Hepatocyte (in vitro differentiated cells): Measurements from ENCODE around the gene ODF2.

ENCODE experiments used
- CTCF ChIP-seq: fragments of 200-600 bp; sonication (generic); IDR thresholded peaks from 2 replicates; pipeline ENCODE4 v1.5.1; 2016; ENCODE audit warnings: antibody characterized with exemption, mild to moderate bottlenecking; ENCODE audit not compliant: poor library complexity
- EZH2 ChIP-seq: fragments of 200-600 bp; sonication (generic); IDR thresholded peaks from 2 replicates; pipeline ENCODE4 v1.6.1; 2016; ENCODE audit warnings: antibody characterized with exemption, mild to moderate bottlenecking, borderline replicate concordance

DNA sequence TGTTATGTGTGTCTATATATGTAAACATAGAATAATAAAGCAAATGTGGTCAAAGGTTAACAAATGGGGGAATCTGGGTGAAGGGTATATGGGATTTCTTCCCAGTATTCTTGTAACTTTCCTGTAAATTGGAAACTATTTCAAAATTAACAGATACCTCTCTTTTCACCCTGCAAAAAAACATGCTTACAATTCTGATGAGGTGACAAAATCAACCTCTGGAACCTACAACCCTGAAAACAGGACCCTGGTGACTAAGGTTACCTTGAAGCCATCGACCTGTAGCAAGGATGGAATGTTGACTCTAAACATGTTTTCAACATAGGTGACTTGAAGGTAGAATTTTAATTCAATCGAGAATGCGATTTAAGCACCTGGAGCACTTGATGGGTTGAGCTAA is 90.7 kb downstream of the ODF2 start:
- TF ChIP-seq CTCF (no peak), EZH2 (no peak)
